Smooth muscle cell (in vitro differentiated cells): ENCODE results near the gene KCTD17. TPM values are rescaled to one million over a fixed set of nuclear protein-coding genes. Genes with fewer than 3 reads are reported as not detected.

Source experiments
- DNase-seq: peaks from one replicate; lab custom pipeline; 2025; ENCODE audit not compliant: unreplicated experiment; lab: John Stamatoyannopoulos, UW
- H2AFZ ChIP-seq: fragments of 200-600 bp; sonication (generic); 2 replicates; pipeline ENCODE4 v1.6.0; 2016; ENCODE audit warnings: antibody characterized with exemption, low read depth, mild to moderate bottlenecking
- H3F3A ChIP-seq: fragments of 200-600 bp; sonication (generic); 2 replicates; pipeline ENCODE4 v1.6.0; 2017; ENCODE audit warnings: antibody characterized with exemption, low read depth
- H3K27ac ChIP-seq: fragments of 200-600 bp; sonication (generic); 2 replicates; pipeline ENCODE4 v1.5.1; 2016; ENCODE audit warnings: low read depth, mild to moderate bottlenecking
- H3K27me3 ChIP-seq: fragments of 200-600 bp; sonication (generic); 2 replicates; pipeline ENCODE4 v1.6.1; 2016; ENCODE audit warnings: low read depth, mild to moderate bottlenecking
- H3K36me3 ChIP-seq: fragments of 200-600 bp; sonication (generic); 2 replicates; pipeline ENCODE4 v1.5.1; 2016; ENCODE audit warnings: low read depth
- H3K4me1 ChIP-seq: fragments of 200-600 bp; sonication (generic); 2 replicates; pipeline ENCODE4 v1.5.1; 2016; ENCODE audit warnings: low read depth
- H3K4me2 ChIP-seq: fragments of 200-600 bp; sonication (generic); 2 replicates; pipeline ENCODE4 v1.6.0; 2016; ENCODE audit warnings: mild to moderate bottlenecking
- H3K4me3 ChIP-seq: fragments of 200-600 bp; sonication (generic); 2 replicates; pipeline ENCODE4 v1.5.1; 2016; ENCODE audit warnings: mild to moderate bottlenecking
- H3K79me2 ChIP-seq: fragments of 200-600 bp; sonication (generic); 2 replicates; pipeline ENCODE4 v1.6.0; 2016; ENCODE audit warnings: low read depth, mild to moderate bottlenecking
- H3K9ac ChIP-seq: fragments of 200-600 bp; sonication (generic); 2 replicates; pipeline ENCODE4 v1.6.0; 2016; ENCODE audit warnings: low read depth
- H3K9me3 ChIP-seq: fragments of 200-600 bp; sonication (generic); replicated peaks from 2 replicates; pipeline ENCODE4 v1.5.1; 2016; ENCODE audit warnings: low read depth
- H4K20me1 ChIP-seq: fragments of 200-600 bp; sonication (generic); 2 replicates; pipeline ENCODE4 v1.6.0; 2016; ENCODE audit warnings: low read depth
- WGBS: methylation state at CpG from one replicate; pipeline ENCODE4 v1.1.7; 2016; ENCODE audit warnings: low lambda C conversion rate; 5-methylcytosine and 5-hydroxymethylcytosine counted together
- polyA plus RNA-seq: library from polyadenylated mRNA; unstranded; fragments of >200 nt; fragmentation: Nextera tagmentation; extraction: Ambion mirVana; gene quantifications from 2 replicates; pipeline ENCODE4 v1.2.1, GENCODE V29; 2016
- total RNA-seq: library from RNA; depleted of rRNA; stranded (reverse); fragments of >200 nt; gene quantifications from 2 replicates; pipeline ENCODE4 v1.2.3, GENCODE V29; 2014
- TF ChIP-seq, protein P1 (sequence below): fragments of 200-600 bp; sonication (generic); IDR thresholded peaks from 2 replicates; pipeline ENCODE4 v1.5.1; 2017; ENCODE audit warnings: borderline replicate concordance, mild to moderate bottlenecking, antibody characterized with exemption; ENCODE audit not compliant: insufficient read depth, poor library complexity, severe bottlenecking

Gene KCTD17
- total and polyA plus RNA-seq, 2 experiments from 2014 or later: 20.0 to 36.9 TPM

DNA sequence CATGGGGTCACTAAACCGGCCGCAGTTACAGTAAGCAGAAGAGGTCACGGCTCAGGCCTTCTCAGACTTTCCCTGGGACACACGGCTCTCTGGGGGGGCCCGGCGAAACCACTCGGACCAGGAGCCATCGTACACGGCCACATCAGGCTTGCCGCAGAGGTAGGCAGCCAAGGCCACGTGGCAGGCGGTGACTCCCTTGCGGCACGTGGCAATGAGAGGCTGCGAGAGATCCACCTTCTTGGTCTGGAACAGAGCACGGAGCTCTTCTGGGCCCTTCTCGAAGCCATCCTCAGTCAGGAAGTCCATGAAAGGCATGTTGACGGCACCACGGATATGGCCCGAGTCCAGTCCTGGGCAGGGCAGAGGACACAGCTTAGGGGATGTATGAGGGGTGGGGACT, 40.6 kb upstream of the KCTD17 start:
- peaks cover 4% of the 10 kb centered on the region for H4K20me1 ChIP-seq
- TF ChIP-seq, protein P1, sequence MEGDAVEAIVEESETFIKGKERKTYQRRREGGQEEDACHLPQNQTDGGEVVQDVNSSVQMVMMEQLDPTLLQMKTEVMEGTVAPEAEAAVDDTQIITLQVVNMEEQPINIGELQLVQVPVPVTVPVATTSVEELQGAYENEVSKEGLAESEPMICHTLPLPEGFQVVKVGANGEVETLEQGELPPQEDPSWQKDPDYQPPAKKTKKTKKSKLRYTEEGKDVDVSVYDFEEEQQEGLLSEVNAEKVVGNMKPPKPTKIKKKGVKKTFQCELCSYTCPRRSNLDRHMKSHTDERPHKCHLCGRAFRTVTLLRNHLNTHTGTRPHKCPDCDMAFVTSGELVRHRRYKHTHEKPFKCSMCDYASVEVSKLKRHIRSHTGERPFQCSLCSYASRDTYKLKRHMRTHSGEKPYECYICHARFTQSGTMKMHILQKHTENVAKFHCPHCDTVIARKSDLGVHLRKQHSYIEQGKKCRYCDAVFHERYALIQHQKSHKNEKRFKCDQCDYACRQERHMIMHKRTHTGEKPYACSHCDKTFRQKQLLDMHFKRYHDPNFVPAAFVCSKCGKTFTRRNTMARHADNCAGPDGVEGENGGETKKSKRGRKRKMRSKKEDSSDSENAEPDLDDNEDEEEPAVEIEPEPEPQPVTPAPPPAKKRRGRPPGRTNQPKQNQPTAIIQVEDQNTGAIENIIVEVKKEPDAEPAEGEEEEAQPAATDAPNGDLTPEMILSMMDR: no peak
- no peaks in the 10 kb centered on the region for H3K27me3 ChIP-seq
- no peaks in the 10 kb centered on the region for H3K4me1 ChIP-seq
- H2AFZ ChIP-seq: no peak overlapping the region
- H3K4me3 ChIP-seq: no peak overlapping the region
- H3K27ac ChIP-seq: no peak overlapping the region
- H3K36me3 ChIP-seq: no peaks in the 10 kb centered on the region
- no peak overlapping the region for H3K9ac ChIP-seq
- WGBS: 92% methylated on average over 20 of the region's 20 CpGs
- no peaks in the 10 kb centered on the region for H3K9me3 ChIP-seq
- no peaks in the 10 kb centered on the region for H3F3A ChIP-seq
- DNase-seq: no peak
- H3K4me2 ChIP-seq: no peak overlapping the region
- H3K79me2 ChIP-seq: no peaks in the 10 kb centered on the region

DNA sequence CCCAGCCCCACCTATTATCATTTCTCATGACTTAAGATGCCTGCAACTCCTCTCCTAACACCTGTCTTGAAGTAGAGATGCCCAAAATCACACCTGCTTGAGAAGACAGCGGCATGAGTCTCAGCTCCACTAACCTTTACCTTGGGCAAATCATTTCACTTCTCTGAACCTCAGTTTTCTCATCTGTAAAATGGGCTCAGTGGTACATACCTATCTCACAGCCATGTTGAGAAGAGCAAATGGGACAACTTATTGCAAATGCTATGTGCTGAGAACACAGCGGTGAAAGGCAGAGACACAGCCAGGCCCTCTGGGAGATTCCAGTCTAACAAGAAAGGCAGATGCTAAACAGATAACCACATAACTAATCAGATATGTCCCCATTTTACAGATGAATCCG, 40.1 kb upstream of the KCTD17 start:
- Histone ChIP-seq H3K27ac (no peak overlapping the region), H4K20me1 (peaks cover 4% of the 10 kb centered on the region), H3K4me2 (no peak overlapping the region), H3K4me1 (no peaks in the 10 kb centered on the region), H3K36me3 (no peaks in the 10 kb centered on the region), H3K4me3 (no peak overlapping the region), H3F3A (no peaks in the 10 kb centered on the region), H3K79me2 (no peaks in the 10 kb centered on the region), H2AFZ (no peak overlapping the region), H3K9me3 (no peaks in the 10 kb centered on the region), H3K27me3 (no peaks in the 10 kb centered on the region), H3K9ac (no peak overlapping the region)
- WGBS: 94% methylated on average over 3 of the region's 3 CpGs
- no peak for DNase-seq
- TF ChIP-seq, protein P1: no peak

DNA sequence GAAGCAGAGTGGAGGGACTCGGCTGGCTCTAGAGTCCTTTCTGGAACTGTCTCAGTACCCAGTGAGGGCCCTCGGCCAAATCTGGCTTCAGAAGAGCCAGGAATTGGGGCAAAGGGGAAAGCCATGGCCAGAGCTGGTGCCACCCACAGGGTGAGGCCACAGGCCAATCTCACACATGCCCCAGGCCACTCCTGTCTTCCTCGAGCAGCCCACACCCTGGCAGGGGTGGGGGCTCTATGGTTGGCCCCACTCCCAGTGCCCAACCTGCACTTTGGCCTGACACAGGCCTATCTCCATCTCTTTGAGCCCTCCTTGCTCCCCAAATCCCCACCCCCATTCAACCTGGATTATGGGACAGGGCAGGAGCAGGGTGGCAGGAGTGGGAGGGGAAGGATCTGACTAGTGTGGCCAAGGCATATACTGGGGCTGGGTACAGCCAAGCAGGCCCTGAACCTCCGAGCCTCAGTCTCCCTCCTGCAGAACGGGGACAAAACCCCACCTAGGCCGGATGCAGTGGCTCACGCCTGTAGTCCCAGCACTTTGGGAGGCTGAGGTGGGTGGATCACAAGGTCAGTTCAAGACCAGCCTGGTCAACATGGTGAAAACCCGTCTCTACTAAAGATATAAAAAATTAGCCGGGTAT, 39.2 kb upstream of the KCTD17 start:
- no peaks in the 10 kb centered on the region for H3K36me3 ChIP-seq
- 85% methylated on average over 9 of the region's 9 CpGs for WGBS
- no peaks in the 10 kb centered on the region for H3K27me3 ChIP-seq
- H3K9me3 ChIP-seq: no peaks in the 10 kb centered on the region
- H3K79me2 ChIP-seq: no peaks in the 10 kb centered on the region
- H3F3A ChIP-seq: no peaks in the 10 kb centered on the region
- TF ChIP-seq, protein P1: no peak
- peaks cover 11% of the 10 kb centered on the region for H4K20me1 ChIP-seq
- H3K27ac ChIP-seq: no peak overlapping the region
- H3K4me2 ChIP-seq: no peak overlapping the region
- no peak overlapping the region for H3K4me3 ChIP-seq
- no peak overlapping the region for H2AFZ ChIP-seq
- no peaks in the 10 kb centered on the region for H3K4me1 ChIP-seq
- no peak for DNase-seq
- H3K9ac ChIP-seq: no peak overlapping the region

- Histone ChIP-seq H3K36me3 (no peaks in the 10 kb centered on the region), H3K27me3 (no peaks in the 10 kb centered on the region), H3K27ac (no peak overlapping the region), H3K9ac (no peak overlapping the region), H3K79me2 (peaks cover 1% of the 10 kb centered on the region), H3K9me3 (no peaks in the 10 kb centered on the region), H4K20me1 (peaks cover 13% of the 10 kb centered on the region), H3K4me3 (no peak overlapping the region), H2AFZ (no peak overlapping the region), H3K4me2 (no peak overlapping the region), H3K4me1 (no peaks in the 10 kb centered on the region), H3F3A (no peaks in the 10 kb centered on the region)
- DNase-seq: no peak
- TF ChIP-seq, protein P1: no peak
- WGBS: 94% methylated on average over 10 of the region's 10 CpGs
Observed at GRCh38 chr22:37012956-37013355, 38.6 kb upstream of the KCTD17 start.
